CD4-positive, alpha-beta T cell treated with Interleukin-1 beta for 1 hour (primary cell): ENCODE data around the gene FLOT1.

Source experiments
- DNase-seq, 2 donors: peaks; one replicate each; pipeline ENCODE4 v3.0.0-alpha.2; 2020 to 2022

Gene FLOT1

DNA sequence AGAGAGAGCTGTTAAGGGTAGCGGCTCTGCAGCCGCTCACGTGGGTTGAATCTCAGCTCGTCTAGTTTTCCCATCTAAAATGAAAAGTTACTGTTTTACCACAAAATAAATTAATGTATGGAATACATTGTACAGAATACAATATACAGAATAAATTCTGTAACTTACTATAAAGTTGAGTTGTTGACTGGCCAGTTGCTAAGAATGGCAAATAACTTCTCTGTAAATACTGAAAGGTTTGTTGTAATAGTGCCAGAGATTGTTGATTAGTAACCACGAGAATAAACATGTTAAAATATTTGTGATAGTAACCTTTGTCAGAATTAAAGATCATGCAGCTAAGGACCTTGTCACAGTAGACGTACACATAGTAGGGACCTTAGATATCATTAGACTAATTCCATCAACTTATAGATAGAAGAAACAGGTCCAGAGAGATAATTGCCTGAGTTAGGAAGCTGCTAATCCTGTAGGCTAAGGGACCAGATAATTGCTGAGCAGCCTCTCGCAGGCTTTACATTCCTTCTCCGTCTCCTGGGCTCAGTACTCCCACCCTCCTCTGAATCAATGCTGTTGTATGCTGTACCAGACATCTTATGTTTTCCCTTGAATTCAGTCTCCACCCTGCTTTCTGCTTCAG, 51.2 kb downstream of the FLOT1 start:
- DNase-seq = no peak

DNA sequence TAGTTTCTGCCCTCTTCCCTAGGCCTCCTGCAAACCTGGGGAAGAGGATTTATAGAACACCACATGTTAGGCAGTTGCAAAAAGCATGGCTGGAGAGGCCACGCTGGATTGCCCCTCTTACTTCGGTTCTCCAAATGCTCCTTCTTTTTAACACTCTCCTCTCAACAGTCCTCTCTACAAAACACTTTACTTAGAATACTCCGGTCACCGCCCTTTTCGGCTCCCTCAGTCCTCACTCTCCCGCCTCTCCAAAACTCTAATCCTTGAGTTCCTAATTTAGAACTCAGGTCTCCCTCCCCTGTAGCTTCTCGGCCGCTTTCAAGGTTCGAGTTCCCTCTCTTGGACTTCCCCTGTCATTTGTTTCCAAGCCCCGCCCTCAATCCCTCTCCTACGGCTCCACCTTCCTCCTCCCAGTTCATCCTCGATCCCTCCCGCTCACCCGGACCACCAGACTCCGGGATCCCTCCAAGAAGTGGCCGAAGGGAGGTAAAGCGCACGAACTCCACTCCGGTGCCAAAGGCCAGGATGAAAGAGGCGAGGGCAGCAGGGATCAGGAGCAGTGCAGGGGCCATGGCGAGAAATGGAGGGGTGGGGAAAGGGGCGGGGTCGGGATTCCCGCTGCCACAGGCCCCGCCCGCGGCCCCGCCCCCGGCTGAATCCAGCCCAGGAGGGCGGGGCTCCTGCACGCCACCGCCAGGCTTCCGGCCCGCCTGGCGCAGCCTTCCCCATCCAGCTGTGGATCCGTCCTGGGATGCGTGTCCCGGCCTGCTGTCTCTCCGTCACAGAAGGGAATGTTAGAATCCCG, 51.9 kb downstream of the FLOT1 start, which contains the start of gene NRM:
Gene NRM, minus strand, starts transcription at position 582 of the 805 bp plus-strand sequence. Its CDS starts 10 bp downstream, at position 572.
- DNase-seq = peak; percentile 69 to 71

DNA sequence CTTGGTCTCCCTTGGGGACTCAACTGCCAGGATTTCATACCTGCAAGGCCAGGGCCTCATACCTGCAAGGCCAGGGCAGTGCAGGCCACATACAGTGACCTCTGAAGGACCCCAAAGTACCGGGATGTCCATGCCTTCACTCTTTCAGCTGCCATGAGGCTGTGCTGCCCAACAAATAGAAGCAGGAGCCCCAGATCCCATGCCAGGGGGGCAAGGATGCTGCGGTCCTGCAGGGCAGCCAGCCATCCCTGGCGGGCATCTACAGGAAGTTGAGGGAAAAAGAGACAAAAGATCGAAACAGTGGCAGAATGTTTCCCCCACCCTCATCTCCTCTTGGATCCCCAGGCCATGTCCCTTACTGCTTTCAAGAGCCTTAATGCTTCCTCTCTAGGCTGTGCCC, 52.5 kb downstream of the FLOT1 start:
- DNase-seq = no peak

- no peak for DNase-seq
These were observed 53.2 kb downstream of the FLOT1 start for GRCh38 chr6:30689022-30689865.

DNA sequence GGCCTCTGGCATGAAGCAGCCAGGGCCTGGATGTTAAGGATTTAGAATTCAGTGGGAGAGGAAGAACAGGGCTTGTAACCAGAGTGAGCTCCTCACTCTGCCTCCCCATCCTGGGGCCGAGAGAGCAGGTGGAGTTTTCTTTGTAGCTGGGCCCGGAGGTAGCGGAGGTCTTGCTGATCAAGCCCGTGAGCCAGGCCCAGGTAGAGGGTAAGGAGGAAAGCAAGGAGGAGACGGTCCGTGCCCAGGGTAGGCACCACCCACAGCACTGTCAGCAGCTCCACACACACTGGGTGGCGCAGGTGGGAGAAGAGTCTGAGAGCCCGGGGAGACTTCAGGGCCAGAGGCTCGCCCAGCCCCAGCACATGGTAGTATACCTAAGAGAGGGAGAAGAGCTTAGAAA, 53.9 kb downstream of the FLOT1 start:
- DNase-seq = peak in 1 of 2 donors; percentile 45

GRCh38 chr6:30687659-30688431, 54.6 kb downstream of the FLOT1 start:
- DNase-seq = no peak

DNA sequence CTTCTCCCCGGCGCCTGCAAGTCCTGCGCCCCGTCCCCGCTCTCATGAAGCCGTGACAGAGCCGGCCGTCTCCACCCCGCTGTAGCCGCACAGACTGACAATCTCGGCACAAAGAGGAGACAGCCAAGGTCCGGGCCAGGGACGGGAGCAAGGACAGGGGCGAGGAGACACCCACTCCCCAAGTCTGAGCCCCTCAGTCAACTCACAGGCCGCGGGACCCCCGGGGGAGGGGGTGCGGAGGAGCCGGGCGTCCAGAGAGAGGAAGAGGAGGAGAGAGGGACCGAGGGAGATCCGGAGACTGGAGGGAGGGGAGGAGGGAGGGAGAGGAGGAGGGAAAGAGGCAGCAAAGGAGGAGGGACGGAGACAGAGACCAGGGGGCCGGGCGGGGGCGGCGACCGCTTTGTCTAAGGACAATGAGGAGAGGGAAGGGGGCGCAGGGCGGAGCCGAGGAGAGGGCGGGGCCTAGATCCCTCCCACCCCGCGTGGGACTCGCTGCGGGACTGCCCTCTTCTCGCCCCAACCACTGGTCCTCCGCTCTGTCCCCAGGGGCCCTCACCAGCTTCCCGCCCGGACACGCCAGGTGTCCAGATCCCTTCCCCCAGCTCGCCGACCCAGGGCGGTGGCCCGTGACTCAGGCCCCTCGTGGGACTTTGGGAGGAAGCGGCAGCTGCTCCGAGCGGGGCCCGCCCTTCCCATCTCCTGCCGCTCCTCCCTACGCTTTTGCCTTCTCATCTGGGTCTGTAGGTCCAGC, 55.4 kb downstream of the FLOT1 start:
- peak; percentile 79 to 90 for DNase-seq

GRCh38 chr6:30686009-30686907, 56.2 kb downstream of the FLOT1 start, which contains the start of gene PPP1R18:
Gene PPP1R18, minus strand, starts transcription at chr6:30686645. Its CDS starts 627 bp downstream, at chr6:30686018.
- peak; percentile 82 for DNase-seq

- no peak for DNase-seq
These were observed 57.1 kb downstream of the FLOT1 start for GRCh38 chr6:30685157-30686008.

- peak; percentile 58 to 61 for DNase-seq
These were observed 57.9 kb downstream of the FLOT1 start for GRCh38 chr6:30684386-30685156.

DNA sequence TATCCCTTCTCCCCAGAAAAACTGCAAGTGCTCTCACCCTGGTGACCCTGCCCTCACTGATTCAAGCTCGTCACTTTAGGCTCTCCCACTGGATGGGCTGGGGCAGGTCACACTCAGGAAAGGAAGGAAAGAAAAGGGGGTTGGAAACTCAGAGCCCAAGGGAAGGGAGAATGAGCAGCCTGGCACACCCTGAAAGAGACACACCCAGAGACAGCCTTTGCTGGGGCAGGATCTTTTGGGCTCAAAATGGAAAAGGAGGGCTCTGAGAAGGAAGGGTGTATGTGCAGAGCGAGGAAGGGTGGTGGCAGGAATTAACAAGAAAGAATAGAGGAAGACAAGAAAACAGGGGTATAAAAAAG, 58.5 kb downstream of the FLOT1 start:
- DNase-seq = no peak

- DNase-seq = no peak
These were observed 59.1 kb downstream of the FLOT1 start for GRCh38 chr6:30683183-30683979.

GRCh38 chr6:30682143-30683117, 60.1 kb downstream of the FLOT1 start:
- DNase-seq = peak; percentile 88 to 92

DNA sequence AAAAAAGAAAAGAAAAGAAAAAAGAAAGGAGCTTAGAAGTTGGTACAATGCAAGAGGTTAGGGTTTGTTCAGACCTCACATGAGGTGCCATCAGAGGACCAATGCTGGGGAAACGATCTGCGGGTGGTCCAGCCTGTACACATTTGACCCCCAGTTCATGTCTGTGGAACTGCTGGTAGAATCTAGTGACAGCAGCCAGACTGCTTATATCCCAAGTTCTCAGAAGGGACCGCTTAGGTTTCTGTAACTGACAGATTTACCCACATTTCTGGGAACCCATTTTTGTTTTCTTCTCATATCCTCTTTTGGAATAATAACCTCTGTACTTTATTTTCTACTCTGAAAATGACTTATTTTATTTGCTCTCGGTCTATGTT, 60.7 kb downstream of the FLOT1 start:
- DNase-seq = no peak

GRCh38 chr6:30679765-30680535, 62.5 kb downstream of the FLOT1 start:
- no peak for DNase-seq
